IMR-90 (cell line): ENCODE data around the gene SLC3A2.

Source experiments
- BHLHE40 ChIP-seq: fragments of 150-350 bp; IDR thresholded peaks from 2 replicates; pipeline ENCODE4 v1.6.1; 2016; ENCODE audit warnings: mild to moderate bottlenecking, low read depth, low read length
- CEBPB ChIP-seq: IDR thresholded peaks from 2 replicates; pipeline ENCODE4 v1.6.1; 2012; ENCODE audit warnings: low read depth, low read length, improper control_type of control experiment
- FOS ChIP-seq: fragments of 150-350 bp; IDR thresholded peaks from 2 replicates; pipeline ENCODE4 v1.6.1; 2016; ENCODE audit warnings: low read depth, low read length
- MAFK ChIP-seq: IDR thresholded peaks from 2 replicates; pipeline ENCODE4 v1.6.1; 2012; ENCODE audit warnings: low read depth, low read length, improper control_type of control experiment
- MXI1 ChIP-seq: IDR thresholded peaks from 2 replicates; pipeline ENCODE4 v1.6.1; 2012; ENCODE audit warnings: low read depth, mild to moderate bottlenecking, low read length, moderate library complexity, borderline replicate concordance
- POLR2A ChIP-seq: IDR thresholded peaks from 2 replicates; pipeline ENCODE4 v1.6.1; 2012; ENCODE audit warnings: mild to moderate bottlenecking, low read depth, low read length
- RAD21 ChIP-seq: IDR thresholded peaks from 2 replicates; pipeline ENCODE4 v1.6.1; 2012; ENCODE audit warnings: low read length, improper control_type of control experiment
- RCOR1 ChIP-seq: IDR thresholded peaks from 2 replicates; pipeline ENCODE4 v1.6.1; 2012; ENCODE audit warnings: mild to moderate bottlenecking, low read length, improper control_type of control experiment; ENCODE audit not compliant: insufficient replicate concordance
- RFX5 ChIP-seq: IDR thresholded peaks from 2 replicates; pipeline ENCODE4 v1.8.0; 2012; ENCODE audit warnings: low read depth, mild to moderate bottlenecking, low read length, moderate library complexity
- SMC3 ChIP-seq: fragments of 150-350 bp; IDR thresholded peaks from 2 replicates; pipeline ENCODE4 v1.6.1; 2016; ENCODE audit warnings: low read depth, mild to moderate bottlenecking, antibody characterized with exemption, low read length, moderate library complexity
- TF ChIP-seq, protein P1 (sequence below): conservative IDR thresholded peaks from 2 replicates; pipeline ENCODE4 v1.5.1; 2012; ENCODE audit warnings: mild to moderate bottlenecking, low read depth, low read length, improper control_type of control experiment
- TF ChIP-seq, protein P2 (sequence below): fragments of 150-350 bp; IDR thresholded peaks from 2 replicates; pipeline ENCODE4 v1.6.1; 2017; ENCODE audit warnings: mild to moderate bottlenecking, antibody characterized with exemption, low read length, low read depth
- TF ChIP-seq, protein P3 (sequence below): fragments of 150-350 bp; IDR thresholded peaks from 2 replicates; pipeline ENCODE4 v1.6.1; 2016; ENCODE audit warnings: low read depth, mild to moderate bottlenecking, low read length, moderate library complexity, borderline replicate concordance

DNA sequence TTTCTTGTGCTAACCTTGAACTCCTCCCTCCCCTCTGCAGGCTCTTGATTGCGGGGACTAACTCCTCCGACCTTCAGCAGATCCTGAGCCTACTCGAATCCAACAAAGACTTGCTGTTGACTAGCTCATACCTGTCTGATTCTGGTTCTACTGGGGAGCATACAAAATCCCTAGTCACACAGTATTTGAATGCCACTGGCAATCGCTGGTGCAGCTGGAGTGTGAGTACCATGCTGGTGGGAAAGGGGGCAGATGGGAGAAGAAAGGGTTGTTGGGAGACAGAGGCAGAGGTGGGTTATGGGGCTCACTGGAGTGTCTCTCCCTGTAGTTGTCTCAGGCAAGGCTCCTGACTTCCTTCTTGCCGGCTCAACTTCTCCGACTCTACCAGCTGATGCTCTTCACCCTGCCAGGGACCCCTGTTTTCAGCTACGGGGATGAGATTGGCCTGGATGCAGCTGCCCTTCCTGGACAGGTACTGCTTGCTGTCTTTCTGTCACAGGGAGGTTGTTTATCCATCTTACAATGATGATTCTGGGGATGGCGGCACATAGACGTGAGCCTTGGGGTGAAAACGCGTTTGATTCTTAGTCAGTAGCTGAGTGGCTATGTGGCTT lies 4.5 kb downstream of the SLC3A2 start:
- TF ChIP-seq, protein P1, sequence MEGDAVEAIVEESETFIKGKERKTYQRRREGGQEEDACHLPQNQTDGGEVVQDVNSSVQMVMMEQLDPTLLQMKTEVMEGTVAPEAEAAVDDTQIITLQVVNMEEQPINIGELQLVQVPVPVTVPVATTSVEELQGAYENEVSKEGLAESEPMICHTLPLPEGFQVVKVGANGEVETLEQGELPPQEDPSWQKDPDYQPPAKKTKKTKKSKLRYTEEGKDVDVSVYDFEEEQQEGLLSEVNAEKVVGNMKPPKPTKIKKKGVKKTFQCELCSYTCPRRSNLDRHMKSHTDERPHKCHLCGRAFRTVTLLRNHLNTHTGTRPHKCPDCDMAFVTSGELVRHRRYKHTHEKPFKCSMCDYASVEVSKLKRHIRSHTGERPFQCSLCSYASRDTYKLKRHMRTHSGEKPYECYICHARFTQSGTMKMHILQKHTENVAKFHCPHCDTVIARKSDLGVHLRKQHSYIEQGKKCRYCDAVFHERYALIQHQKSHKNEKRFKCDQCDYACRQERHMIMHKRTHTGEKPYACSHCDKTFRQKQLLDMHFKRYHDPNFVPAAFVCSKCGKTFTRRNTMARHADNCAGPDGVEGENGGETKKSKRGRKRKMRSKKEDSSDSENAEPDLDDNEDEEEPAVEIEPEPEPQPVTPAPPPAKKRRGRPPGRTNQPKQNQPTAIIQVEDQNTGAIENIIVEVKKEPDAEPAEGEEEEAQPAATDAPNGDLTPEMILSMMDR = no peak
- TF ChIP-seq, protein P2, sequence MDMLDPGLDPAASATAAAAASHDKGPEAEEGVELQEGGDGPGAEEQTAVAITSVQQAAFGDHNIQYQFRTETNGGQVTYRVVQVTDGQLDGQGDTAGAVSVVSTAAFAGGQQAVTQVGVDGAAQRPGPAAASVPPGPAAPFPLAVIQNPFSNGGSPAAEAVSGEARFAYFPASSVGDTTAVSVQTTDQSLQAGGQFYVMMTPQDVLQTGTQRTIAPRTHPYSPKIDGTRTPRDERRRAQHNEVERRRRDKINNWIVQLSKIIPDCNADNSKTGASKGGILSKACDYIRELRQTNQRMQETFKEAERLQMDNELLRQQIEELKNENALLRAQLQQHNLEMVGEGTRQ = no peak
- TF ChIP-seq POLR2A (no peak), SMC3 (no peak), BHLHE40 (no peak), MXI1 (no peak), RFX5 (no peak), CEBPB (no peak), MAFK (no peak), RAD21 (no peak), RCOR1 (no peak), FOS (no peak)
- TF ChIP-seq, protein P3, sequence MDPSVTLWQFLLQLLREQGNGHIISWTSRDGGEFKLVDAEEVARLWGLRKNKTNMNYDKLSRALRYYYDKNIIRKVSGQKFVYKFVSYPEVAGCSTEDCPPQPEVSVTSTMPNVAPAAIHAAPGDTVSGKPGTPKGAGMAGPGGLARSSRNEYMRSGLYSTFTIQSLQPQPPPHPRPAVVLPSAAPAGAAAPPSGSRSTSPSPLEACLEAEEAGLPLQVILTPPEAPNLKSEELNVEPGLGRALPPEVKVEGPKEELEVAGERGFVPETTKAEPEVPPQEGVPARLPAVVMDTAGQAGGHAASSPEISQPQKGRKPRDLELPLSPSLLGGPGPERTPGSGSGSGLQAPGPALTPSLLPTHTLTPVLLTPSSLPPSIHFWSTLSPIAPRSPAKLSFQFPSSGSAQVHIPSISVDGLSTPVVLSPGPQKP = no peak
